ENCODE data around the gene CCDC71.

GRCh38 chr3:49140080-49140479, 26.1 kb downstream of the CCDC71 start:
- no peak for TF ChIP-seq POLR2A (IDR thresholded peaks at IDR 0.05)
- TF ChIP-seq CTCF (IDR thresholded peaks at IDR 0.05): no peak
